HepG2 (cell line): ENCODE data around the gene CIART. TPM values are rescaled to one million over a fixed set of nuclear protein-coding genes. Genes with fewer than 3 reads are reported as not detected.
A peak's percentile ranks its signal among the peaks of the same experiment; 100 is the strongest.

Experiments
- ATAC-seq: fragments of 200-7000 bp; cut with Tn5 transposase; 3 replicates; pipeline ENCODE4 v1.9.1; 2020; ENCODE audit warnings: mild to moderate bottlenecking, moderate library complexity
- BruUV-seq: library from RNA; stranded (reverse); fragments of 400-500 nt; replicated peaks from 2 replicates; lab custom pipeline; 2021; lab: Mats Ljungman, UMichigan
- CTCF ChIA-PET: fragments of 300-600 bp; formaldehyde crosslinking; extraction: SDS; loops from one replicate; lab custom pipeline; 2021; ENCODE audit warnings: low total read pairs, inconsistent platforms, low intra/inter-chr PET ratio; lab: Yijun Ruan, JAX
- POLR2A ChIA-PET: fragments of 350-600 bp; sonication (Branson Sonifier 250); formaldehyde crosslinking; loops from one replicate; lab custom pipeline; 2020; ENCODE audit warnings: antibody characterized with exemption, inconsistent platforms; lab: Yijun Ruan, JAX
- DNase-seq: peaks from one replicate; pipeline ENCODE4 v3.0.0-alpha.2; 2015; ENCODE audit warnings: low spot score
- FAIRE-seq: peaks from 3 replicates; lab custom pipeline; 2011; peaks lifted over from hg19 to GRCh38; lab: Jason Lieb, UNC
- H2AFZ ChIP-seq: one replicate; pipeline ENCODE4 v1.6.1; 2011; ENCODE audit warnings: low read length, inconsistent platforms
- H3K27ac ChIP-seq: fragments of 300-600 bp; 3 replicates; pipeline ENCODE4 v1.8.0; 2011; ENCODE audit warnings: mixed run types, mild to moderate bottlenecking, mixed read lengths, low read length, inconsistent platforms; ENCODE audit not compliant: insufficient read depth; ENCODE audit errors: extremely low read length
- H3K27me3 ChIP-seq, 2 experiments: fragments of 200-600 bp in 1 of 2; 2 replicates in 1 of 2; 3 replicates in 1 of 2; pipeline versions ENCODE4 v1.6.0 to v1.8.0; 2011; ENCODE audit warnings: low read length in 2 of 2, mild to moderate bottlenecking in 2 of 2, moderate library complexity in 2 of 2, inconsistent platforms in 1 of 2; ENCODE audit not compliant: insufficient read depth in 2 of 2, control insufficient read depth in 1 of 2
- H3K36me3 ChIP-seq, 2 experiments: fragments of 200-600 bp in 1 of 2; replicated peaks in 1 of 2; 2 replicates in 1 of 2; 3 replicates in 1 of 2; pipeline versions ENCODE4 v1.5.1 to v1.8.0; 2011; ENCODE audit warnings: low read length in 2 of 2, inconsistent platforms in 1 of 2; ENCODE audit not compliant: insufficient read depth in 2 of 2, control insufficient read depth in 1 of 2
- H3K4me1 ChIP-seq: 2 replicates; pipeline ENCODE4 v1.5.1; 2012; ENCODE audit warnings: low read length, inconsistent platforms; ENCODE audit not compliant: insufficient read depth
- H3K4me2 ChIP-seq: 2 replicates; pipeline ENCODE4 v1.6.0; 2011; ENCODE audit warnings: low read depth, low read length, inconsistent platforms
- H3K4me3 ChIP-seq, 3 experiments: fragments of 200-600 bp in 1 of 3; sonication (generic), shearing (Covaris generic) in 1 of 3; replicated peaks in 1 of 3; 2 replicates each; pipeline ENCODE4 v1.5.1; 2011 to 2016; ENCODE audit warnings: low read length in 3 of 3, inconsistent platforms in 2 of 3, low read depth in 2 of 3, mild to moderate bottlenecking in 2 of 3, control low read depth in 1 of 3, mixed read lengths in 1 of 3; ENCODE audit not compliant: insufficient read depth in 1 of 3
- H3K79me2 ChIP-seq: one replicate; pipeline ENCODE4 v1.6.1; 2011; ENCODE audit warnings: low read length, inconsistent platforms; ENCODE audit not compliant: insufficient read depth
- H3K9ac ChIP-seq: 2 replicates; pipeline ENCODE4 v1.6.0; 2011; ENCODE audit warnings: mild to moderate bottlenecking, low read depth, low read length, inconsistent platforms; ENCODE audit not compliant: insufficient read depth
- H3K9me3 ChIP-seq: 2 replicates; pipeline ENCODE4 v1.5.1; 2012; ENCODE audit warnings: mild to moderate bottlenecking, low read length
- H4K20me1 ChIP-seq: 2 replicates; pipeline ENCODE4 v1.6.0; 2011; ENCODE audit warnings: inconsistent platforms, mild to moderate bottlenecking, low read length, moderate library complexity; ENCODE audit not compliant: insufficient read depth
- ATF4 ChIP-seq, 2 experiments: fragments of 450-650 bp in 1 of 2; sonication (generic) in 1 of 2; formaldehyde crosslinking; IDR thresholded peaks; 2 replicates each; pipeline versions ENCODE4 v1.5.0 to v1.8.0; 2020 to 2022; ENCODE audit warnings: mild to moderate bottlenecking in 1 of 2, missing genetic modification reagents in 1 of 2
- CREB3 ChIP-seq: sonication (generic); formaldehyde crosslinking; IDR thresholded peaks from 2 replicates; pipeline ENCODE4 v1.5.0; 2020; ENCODE audit warnings: missing genetic modification reagents
- GABPA ChIP-seq, 2 experiments: IDR thresholded peaks; 2 replicates each; pipeline ENCODE4 v1.6.1; 2011 to 2016; ENCODE audit warnings: low read depth in 2 of 2, low read length in 1 of 2, missing biosample characterization in 1 of 2, missing genetic modification characterization in 1 of 2
- KIAA2018 ChIP-seq: sonication (generic); formaldehyde crosslinking; IDR thresholded peaks from 2 replicates; pipeline ENCODE4 v1.5.0; 2020; ENCODE audit warnings: mild to moderate bottlenecking, missing genetic modification reagents, borderline replicate concordance
- NCOA2 ChIP-seq: sonication (generic); formaldehyde crosslinking; IDR thresholded peaks from 2 replicates; pipeline ENCODE4 v1.8.0; 2022; ENCODE audit warnings: inconsistent platforms
- NR2F6 ChIP-seq, 2 experiments: IDR thresholded peaks; 2 replicates each; pipeline ENCODE4 v1.6.1; 2016; ENCODE audit warnings: antibody characterized with exemption in 1 of 2, mild to moderate bottlenecking in 1 of 2
- RARG ChIP-seq: sonication (generic); formaldehyde crosslinking; IDR thresholded peaks from 2 replicates; pipeline ENCODE4 v1.4.0; 2020; ENCODE audit warnings: low read depth, mild to moderate bottlenecking, missing genetic modification reagents
- RXRA ChIP-seq: sonication (generic); formaldehyde crosslinking; IDR thresholded peaks from 2 replicates; pipeline ENCODE4 v1.5.1; 2020; ENCODE audit warnings: missing genetic modification reagents
- SIX4 ChIP-seq: sonication (generic); formaldehyde crosslinking; IDR thresholded peaks from 2 replicates; pipeline ENCODE4 v1.4.0; 2020; ENCODE audit warnings: missing genetic modification reagents
- SMC3 ChIP-seq: IDR thresholded peaks from 2 replicates; pipeline ENCODE4 v1.6.1; 2011; ENCODE audit warnings: low read length, improper control_type of control experiment
- ZNF354B ChIP-seq: sonication (generic); formaldehyde crosslinking; IDR thresholded peaks from 2 replicates; pipeline ENCODE4 v1.8.0; 2022; ENCODE audit warnings: mild to moderate bottlenecking, missing genetic modification reagents
- ZNF773 ChIP-seq: sonication (generic); formaldehyde crosslinking; IDR thresholded peaks from 2 replicates; pipeline ENCODE4 v1.4.0; 2020; ENCODE audit warnings: missing genetic modification reagents, borderline replicate concordance
- ZNF841 ChIP-seq: sonication (generic); formaldehyde crosslinking; IDR thresholded peaks from 2 replicates; pipeline ENCODE4 v1.8.1; 2023; ENCODE audit warnings: missing genetic modification reagents, borderline replicate concordance
- WGBS: methylation state at CpG from one replicate; pipeline ENCODE4 v1.1.6; 2017; ENCODE audit warnings: low lambda C conversion rate; 5-methylcytosine and 5-hydroxymethylcytosine counted together
- in situ Hi-C: cut with HindIII; loops from 2 replicates; pipeline ENCODE4 v1.10.0; 2017; ENCODE audit warnings: low pct_unique_long_range_greater_than_20kb; ENCODE audit not compliant: extremely low pct_ligation_motif_present
- intact Hi-C: fragments of 100-400 bp; cut with micrococcal nuclease; formaldehyde crosslinking; loops from one replicate; pipeline ENCODE4 v1.10.0; 2022; ENCODE audit not compliant: unreplicated experiment
- polyA plus RNA-seq, 8 experiments: library from polyadenylated mRNA; depleted of rRNA in 3 of 8; stranded (reverse) in 7 of 8; unstranded in 1 of 8; fragments of >200 nt; fragmentation: Illumina TruSeq in 4 of 8; extraction: Trizol in 4 of 8; gene quantifications; 2 replicates each; pipeline versions ENCODE4 v1.2.1 to v1.2.3, GENCODE V29; 2011 to 2016; ENCODE audit warnings: low read depth in 4 of 8, missing spikeins in 1 of 8, mixed read lengths in 1 of 8; ENCODE audit not compliant: insufficient read depth in 1 of 8
- total RNA-seq, 5 experiments: library from RNA; depleted of rRNA; stranded (reverse); fragments of >200 nt; fragmentation: Illumina TruSeq; extraction: Trizol; gene quantifications; 2 replicates each; pipeline ENCODE4 v1.2.3, GENCODE V29; 2016; ENCODE audit warnings: low read depth in 1 of 5

The CIART gene
- total and polyA plus RNA-seq, 2 of the 13 experiments (the other 11 are each of a cell fraction or from before 2014, with no cell fraction given): 0.58 TPM; not detected in 1

- peak within 1 kb of the TSS; percentile 81 to 86 (median 85) for H3K4me3 ChIP-seq
- H3K79me2 ChIP-seq: peaks cover 16% of the 10 kb centered on the region
- peak within 1 kb of the TSS; percentile 90 for H3K27ac ChIP-seq
- H3K9me3 ChIP-seq: no peaks in the 10 kb centered on the region
- TSS peak; percentile 95 for BruUV-seq
- peak within 1 kb of the TSS; percentile 65 for H3K4me2 ChIP-seq
- peaks cover 38% of the 10 kb centered on the region for H3K4me1 ChIP-seq
- WGBS: 2% methylated on average over 35 of the region's 43 CpGs
- in situ Hi-C loops: no loop called here
- H4K20me1 ChIP-seq: no peaks in the 10 kb centered on the region
- no peaks in the 10 kb centered on the region; a peak in 1 of 5 replicates for H3K27me3 ChIP-seq
- CTCF ChIA-PET: no interaction called here
- DNase-seq: peak; percentile 94
- POLR2A ChIA-PET: no interaction called here
- peak; percentile 99 for ATAC-seq
- H3K9ac ChIP-seq: peak within 1 kb of the TSS; percentile 85
- intact Hi-C loops: loop anchor here (1.0 kb wide), 1 partner anchor 36 kb away; the partner anchor contains the start of gene CA14
- FAIRE-seq: peak; percentile 83
- peaks cover 1 to 17% of the 10 kb centered on the region in 2 experiments; a peak in 3 of 5 replicates for H3K36me3 ChIP-seq
- peak within 1 kb of the TSS; percentile 72 for H2AFZ ChIP-seq
- 0 out of 2 replicates have a peak, but pooled peaks have one; percentile 13 for TF ChIP-seq SIX4
- TF ChIP-seq SMC3: no peak
- TF ChIP-seq RARG (CRISPR knock-in tag): no peak
- TF ChIP-seq GABPA (IDR thresholded peaks at IDR 0.05; ENCODE audit: low read depth, low read length): peak; percentile 97
- TF ChIP-seq GABPA (CRISPR knock-in tag; IDR thresholded peaks at IDR 0.05; ENCODE audit: low read depth): peak; percentile 99
- TF ChIP-seq ZNF773 (CRISPR knock-in tag): 0 out of 2 replicates have a peak, but pooled peaks have one; percentile 24
- no peak for TF ChIP-seq ZNF841 (CRISPR knock-in tag)
- no peak for TF ChIP-seq CREB3
- TF ChIP-seq NR2F6 (IDR thresholded peaks at IDR 0.05): no peak
- peak; percentile 55; the same call in 1 of the 2 replicates for TF ChIP-seq NR2F6 (CRISPR knock-in tag; IDR thresholded peaks at IDR 0.05)
- TF ChIP-seq NCOA2 (CRISPR knock-in tag): no peak
- TF ChIP-seq KIAA2018: no peak; the same call in 1 of the 2 replicates
- peak; percentile 71 for TF ChIP-seq RXRA (CRISPR knock-in tag)
- TF ChIP-seq ZNF354B (CRISPR knock-in tag): 0 out of 2 replicates have a peak, but pooled peaks have one; percentile 55
- TF ChIP-seq ATF4 (CRISPR knock-in tag; IDR thresholded peaks at IDR 0.05): no peak
Measured at GRCh38 chr1:150293433-150294253, 11.3 kb downstream of the CIART start, which contains the start of gene MRPS21. MRPS21 (plus strand) TSS chr1:150293861; CDS start chr1:150294367, 506 bp downstream.
